HepG2 (cell line): ENCODE results near the gene FGF19. TPM values are rescaled to one million over a fixed set of nuclear protein-coding genes. Genes with fewer than 3 reads are reported as not detected.

Experiments used
- ATF7-NPFF ChIP-seq: sonication (generic); formaldehyde crosslinking; IDR thresholded peaks from 2 replicates; pipeline ENCODE4 v1.8.1; 2023; ENCODE audit warnings: mild to moderate bottlenecking, low read depth, missing genetic modification reagents, moderate library complexity
- CCDC6 ChIP-seq: sonication (generic); formaldehyde crosslinking; IDR thresholded peaks from 2 replicates; pipeline ENCODE4 v1.8.1; 2022; ENCODE audit warnings: mild to moderate bottlenecking, missing genetic modification reagents, moderate library complexity
- ERF ChIP-seq: IDR thresholded peaks from 2 replicates; pipeline ENCODE4 v1.6.1; 2018; ENCODE audit warnings: missing biosample characterization, missing genetic modification reagents
- ETV6 ChIP-seq: sonication (generic); formaldehyde crosslinking; conservative IDR thresholded peaks from 2 replicates; pipeline ENCODE4 v1.4.0; 2020; ENCODE audit warnings: missing genetic modification reagents
- HNRNPH1 ChIP-seq: fragments of 200-400 bp; formaldehyde crosslinking; optimal IDR thresholded peaks from 2 replicates; pipeline ENCODE3; 2017; ENCODE audit warnings: mild to moderate bottlenecking, low read depth, low read length
- JDP2 ChIP-seq: sonication (generic); formaldehyde crosslinking; IDR thresholded peaks from 2 replicates; pipeline ENCODE4 v1.8.1; 2022; ENCODE audit warnings: missing genetic modification reagents, borderline replicate concordance
- KLF6 ChIP-seq: IDR thresholded peaks from 2 replicates; pipeline ENCODE4 v1.8.0; 2016; ENCODE audit warnings: missing biosample characterization, missing genetic modification reagents
- NR3C1 ChIP-seq: sonication (generic); formaldehyde crosslinking; IDR thresholded peaks from 2 replicates; pipeline ENCODE4 v1.4.0; 2020; ENCODE audit warnings: missing genetic modification reagents
- RBAK ChIP-seq: sonication (generic); formaldehyde crosslinking; IDR thresholded peaks from 2 replicates; pipeline ENCODE4 v1.5.1; 2020; ENCODE audit warnings: mild to moderate bottlenecking, missing genetic modification reagents
- RNF219 ChIP-seq: sonication (generic); formaldehyde crosslinking; IDR thresholded peaks from 2 replicates; pipeline ENCODE4 v1.5.0; 2020; ENCODE audit warnings: mild to moderate bottlenecking, missing genetic modification reagents
- SCMH1 ChIP-seq: sonication (generic); formaldehyde crosslinking; IDR thresholded peaks from 2 replicates; pipeline ENCODE4 v1.9.0; 2021; ENCODE audit warnings: missing genetic modification reagents, mild to moderate bottlenecking, borderline replicate concordance
- SMC3 ChIP-seq: IDR thresholded peaks from 2 replicates; pipeline ENCODE4 v1.6.1; 2011; ENCODE audit warnings: low read length, improper control_type of control experiment
- SP140L ChIP-seq: sonication (generic); formaldehyde crosslinking; IDR thresholded peaks from 2 replicates; pipeline ENCODE4 v1.4.0; 2020; ENCODE audit warnings: missing genetic modification reagents, borderline replicate concordance
- SRF ChIP-seq: IDR thresholded peaks from 2 replicates; pipeline ENCODE4 v1.6.1; 2011; ENCODE audit warnings: mild to moderate bottlenecking, low read depth, low read length, moderate library complexity
- TFDP2 ChIP-seq: sonication (generic); formaldehyde crosslinking; IDR thresholded peaks from 2 replicates; pipeline ENCODE4 v1.4.0; 2020; ENCODE audit warnings: missing genetic modification reagents
- U2AF1 ChIP-seq: fragments of 200-400 bp; formaldehyde crosslinking; optimal IDR thresholded peaks from 2 replicates; pipeline ENCODE3; 2017; ENCODE audit warnings: mild to moderate bottlenecking, low read depth, low read length
- ZKSCAN5 ChIP-seq: sonication (generic); formaldehyde crosslinking; IDR thresholded peaks from 2 replicates; pipeline ENCODE4 v1.5.1; 2020; ENCODE audit warnings: mild to moderate bottlenecking, missing genetic modification reagents
- ZNF17 ChIP-seq: sonication (generic); formaldehyde crosslinking; IDR thresholded peaks from 2 replicates; pipeline ENCODE4 v1.5.0; 2020; ENCODE audit warnings: mild to moderate bottlenecking, missing genetic modification reagents
- ZNF282 ChIP-seq: fragments of 450-650 bp; IDR thresholded peaks from 2 replicates; pipeline ENCODE4 v1.6.1; 2018; ENCODE audit not compliant: partially characterized antibody
- ZNF460 ChIP-seq: sonication (generic); formaldehyde crosslinking; IDR thresholded peaks from 2 replicates; pipeline ENCODE4 v1.5.1; 2020; ENCODE audit warnings: missing genetic modification reagents, mild to moderate bottlenecking, borderline replicate concordance
- ZNF563 ChIP-seq: sonication (generic); formaldehyde crosslinking; IDR thresholded peaks from 2 replicates; pipeline ENCODE4 v1.8.0; 2022; ENCODE audit warnings: mild to moderate bottlenecking, moderate library complexity, missing genetic modification reagents
- ZNF841 ChIP-seq: sonication (generic); formaldehyde crosslinking; IDR thresholded peaks from 2 replicates; pipeline ENCODE4 v1.8.1; 2023; ENCODE audit warnings: missing genetic modification reagents, borderline replicate concordance
- ZXDC ChIP-seq: sonication (generic); formaldehyde crosslinking; IDR thresholded peaks from 2 replicates; pipeline ENCODE4 v1.5.0; 2020; ENCODE audit warnings: mild to moderate bottlenecking, missing genetic modification reagents
- polyA plus RNA-seq, 8 experiments: library from polyadenylated mRNA; depleted of rRNA in 3 of 8; stranded (reverse) in 7 of 8; unstranded in 1 of 8; fragments of >200 nt; fragmentation: Illumina TruSeq in 4 of 8; extraction: Trizol in 4 of 8; gene quantifications; 2 replicates each; pipeline versions ENCODE4 v1.2.1 to v1.2.3, GENCODE V29; 2011 to 2016; ENCODE audit warnings: low read depth in 4 of 8, missing spikeins in 1 of 8, mixed read lengths in 1 of 8; ENCODE audit not compliant: insufficient read depth in 1 of 8
- total RNA-seq, 5 experiments: library from RNA; depleted of rRNA; stranded (reverse); fragments of >200 nt; fragmentation: Illumina TruSeq; extraction: Trizol; gene quantifications; 2 replicates each; pipeline ENCODE4 v1.2.3, GENCODE V29; 2016; ENCODE audit warnings: low read depth in 1 of 5

FGF19 gene
- total and polyA plus RNA-seq, 2 of the 13 experiments (the other 11 are each of a cell fraction or from before 2014, with no cell fraction given): 0.07 TPM; not detected in 1

GRCh38 chr11:69674886-69675714 is 28.7 kb downstream of the FGF19 start, which contains the start of gene LTO1 (continued):
- TF ChIP-seq ZXDC (CRISPR knock-in tag) (0 out of 2 replicates have a peak, but pooled peaks have one; percentile 11), SRF (no peak), SMC3 (no peak), TFDP2 (CRISPR knock-in tag) (peak; percentile 68), SP140L (CRISPR knock-in tag) (0 out of 2 replicates have a peak, but pooled peaks have one; percentile 60), RBAK (CRISPR knock-in tag) (no peak), KLF6 (peak; percentile 65; the same call in 1 of the 2 replicates), ZNF460 (CRISPR knock-in tag) (peak; percentile 71; the same call in 1 of the 2 replicates), RNF219 (CRISPR knock-in tag) (no peak), ZNF17 (CRISPR knock-in tag) (no peak), SCMH1 (CRISPR knock-in tag) (no peak), HNRNPH1 (no peak), CCDC6 (peak; percentile 62; the same call in 1 of the 2 replicates), ZNF563 (peak; percentile 77), U2AF1 (no peak), ZNF841 (no peak), ETV6 (CRISPR knock-in tag) (no peak), ZNF282 (no peak), ERF (CRISPR knock-in tag) (peak; percentile 70), NR3C1 (no peak), JDP2 (CRISPR knock-in tag) (no peak), ATF7-NPFF (CRISPR knock-in tag) (no peak; the same call in 1 of the 2 replicates), ZKSCAN5 (CRISPR knock-in tag) (no peak)
